Hepatocyte (in vitro differentiated cells): ENCODE results near the gene CYP3A7. TPM values are rescaled to one million over a fixed set of nuclear protein-coding genes. Genes with fewer than 3 reads are reported as not detected.

Source experiments
- DNase-seq: peaks from one replicate; pipeline ENCODE4 v3.0.0-alpha.2; 2016; ENCODE audit warnings: low spot score
- H2AFZ ChIP-seq: fragments of 200-600 bp; sonication (generic); 2 replicates; pipeline ENCODE4 v1.6.0; 2016; ENCODE audit warnings: antibody characterized with exemption, mild to moderate bottlenecking
- H3K27ac ChIP-seq: fragments of 200-600 bp; sonication (generic); 2 replicates; pipeline ENCODE4 v1.5.1; 2016; ENCODE audit warnings: mild to moderate bottlenecking
- H3K27me3 ChIP-seq: fragments of 200-600 bp; sonication (generic); 2 replicates; pipeline ENCODE4 v1.6.1; 2016
- H3K36me3 ChIP-seq: fragments of 200-600 bp; sonication (generic); replicated peaks from 2 replicates; pipeline ENCODE4 v1.5.1; 2016; ENCODE audit warnings: low read depth; ENCODE audit not compliant: insufficient read depth
- H3K4me1 ChIP-seq: fragments of 200-600 bp; sonication (generic); 2 replicates; pipeline ENCODE4 v1.5.1; 2016; ENCODE audit warnings: mild to moderate bottlenecking, moderate library complexity; ENCODE audit not compliant: insufficient read depth
- H3K4me2 ChIP-seq: fragments of 200-600 bp; sonication (generic); 2 replicates; pipeline ENCODE4 v1.6.0; 2016
- H3K4me3 ChIP-seq: fragments of 200-600 bp; sonication (generic); 2 replicates; pipeline ENCODE4 v1.5.1; 2016; ENCODE audit warnings: mild to moderate bottlenecking
- H3K79me2 ChIP-seq: fragments of 200-600 bp; sonication (generic); 2 replicates; pipeline ENCODE4 v1.6.0; 2017; ENCODE audit warnings: mild to moderate bottlenecking
- H3K9me2 ChIP-seq: fragments of 200-600 bp; sonication (generic); replicated peaks from 2 replicates; pipeline ENCODE4 v1.6.0; 2017; ENCODE audit warnings: mild to moderate bottlenecking; ENCODE audit not compliant: insufficient read depth
- H3K9me3 ChIP-seq: fragments of 200-600 bp; sonication (generic); 2 replicates; pipeline ENCODE4 v1.5.1; 2016; ENCODE audit warnings: low read depth, mild to moderate bottlenecking
- H4K20me1 ChIP-seq: fragments of 200-600 bp; sonication (generic); 2 replicates; pipeline ENCODE4 v1.6.0; 2016; ENCODE audit warnings: mild to moderate bottlenecking; ENCODE audit not compliant: insufficient read depth, poor library complexity, severe bottlenecking
- EZH2 ChIP-seq: fragments of 200-600 bp; sonication (generic); IDR thresholded peaks from 2 replicates; pipeline ENCODE4 v1.6.1; 2016; ENCODE audit warnings: antibody characterized with exemption, mild to moderate bottlenecking, borderline replicate concordance
- EZH2phosphoT487 ChIP-seq: fragments of 200-600 bp; sonication (generic); IDR thresholded peaks from one replicate; pipeline ENCODE4 v1.6.1; 2018; ENCODE audit warnings: antibody characterized with exemption, mild to moderate bottlenecking, low read depth, moderate library complexity; ENCODE audit not compliant: unreplicated experiment, severe bottlenecking
- WGBS: methylation state at CpG from one replicate; pipeline ENCODE4 v1.1.6; 2016; ENCODE audit warnings: low lambda C conversion rate; ENCODE audit errors: missing lambda C conversion rate; 5-methylcytosine and 5-hydroxymethylcytosine counted together
- polyA plus RNA-seq: library from polyadenylated mRNA; unstranded; fragments of >200 nt; fragmentation: Nextera tagmentation; extraction: Ambion mirVana; gene quantifications from 2 replicates; pipeline ENCODE4 v1.2.1, GENCODE V29; 2016
- total RNA-seq: library from RNA; depleted of rRNA; stranded (reverse); fragments of >200 nt; gene quantifications from 2 replicates; pipeline ENCODE4 v1.2.3, GENCODE V29; 2014
- TF ChIP-seq, protein P1 (sequence below): fragments of 200-600 bp; sonication (generic); IDR thresholded peaks from 2 replicates; pipeline ENCODE4 v1.5.1; 2016; ENCODE audit warnings: antibody characterized with exemption, mild to moderate bottlenecking; ENCODE audit not compliant: poor library complexity

The CYP3A7 gene
- total RNA-seq (770 and 803 TPM in 2 replicates), polyA plus RNA-seq (311 and 444 TPM in 2 replicates)

DNA sequence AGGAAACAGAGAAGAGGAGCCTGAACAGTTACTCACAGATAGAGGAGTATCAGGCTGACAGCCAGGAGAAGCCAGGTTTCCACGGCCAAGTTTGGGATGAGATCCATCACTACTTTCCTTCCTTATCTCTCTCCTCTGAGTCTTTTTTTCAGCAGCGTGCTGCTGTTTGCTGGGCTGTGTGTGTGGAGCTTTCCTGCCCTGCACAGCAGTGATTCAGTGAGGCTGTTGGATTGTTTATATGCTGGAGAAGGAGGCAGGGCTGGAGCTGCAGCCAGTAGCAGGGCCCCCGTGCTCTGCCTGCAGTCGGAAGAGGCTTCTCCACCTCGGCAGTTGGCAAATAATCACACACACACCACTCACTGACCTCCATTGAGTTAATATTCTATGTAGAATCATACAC, at the start of gene CYP3A7:
Gene CYP3A7 (minus strand): TSS at position 210 of the 400 bp plus-strand sequence. CDS start 103 bp downstream, at position 107.
- H3K27ac ChIP-seq, result peak within 1 kb of the TSS; percentile 37
- no peaks in the 10 kb centered on the region for H4K20me1 ChIP-seq
- no peak within 1 kb of the TSS for H3K4me3 ChIP-seq
- no peak within 1 kb of the TSS for H2AFZ ChIP-seq
- DNase-seq, result peak; percentile 40
- H3K9me3 ChIP-seq, result no peaks in the 10 kb centered on the region
- peaks cover 16% of the 10 kb centered on the region for H3K4me1 ChIP-seq
- TF ChIP-seq, protein P1, sequence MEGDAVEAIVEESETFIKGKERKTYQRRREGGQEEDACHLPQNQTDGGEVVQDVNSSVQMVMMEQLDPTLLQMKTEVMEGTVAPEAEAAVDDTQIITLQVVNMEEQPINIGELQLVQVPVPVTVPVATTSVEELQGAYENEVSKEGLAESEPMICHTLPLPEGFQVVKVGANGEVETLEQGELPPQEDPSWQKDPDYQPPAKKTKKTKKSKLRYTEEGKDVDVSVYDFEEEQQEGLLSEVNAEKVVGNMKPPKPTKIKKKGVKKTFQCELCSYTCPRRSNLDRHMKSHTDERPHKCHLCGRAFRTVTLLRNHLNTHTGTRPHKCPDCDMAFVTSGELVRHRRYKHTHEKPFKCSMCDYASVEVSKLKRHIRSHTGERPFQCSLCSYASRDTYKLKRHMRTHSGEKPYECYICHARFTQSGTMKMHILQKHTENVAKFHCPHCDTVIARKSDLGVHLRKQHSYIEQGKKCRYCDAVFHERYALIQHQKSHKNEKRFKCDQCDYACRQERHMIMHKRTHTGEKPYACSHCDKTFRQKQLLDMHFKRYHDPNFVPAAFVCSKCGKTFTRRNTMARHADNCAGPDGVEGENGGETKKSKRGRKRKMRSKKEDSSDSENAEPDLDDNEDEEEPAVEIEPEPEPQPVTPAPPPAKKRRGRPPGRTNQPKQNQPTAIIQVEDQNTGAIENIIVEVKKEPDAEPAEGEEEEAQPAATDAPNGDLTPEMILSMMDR, result no peak
- TF ChIP-seq EZH2, result no peak
- TF ChIP-seq EZH2phosphoT487, result no peak
- H3K79me2 ChIP-seq, result no peaks in the 10 kb centered on the region
- no peaks in the 10 kb centered on the region for H3K27me3 ChIP-seq
- H3K36me3 ChIP-seq, result no peaks in the 10 kb centered on the region
- H3K9me2 ChIP-seq, result no peaks in the 10 kb centered on the region
- WGBS, result 56% methylated on average over 5 of the region's 5 CpGs
- peak within 1 kb of the TSS; percentile 42 for H3K4me2 ChIP-seq

- Histone ChIP-seq H3K4me2 (no peak within 1 kb of the TSS), H3K4me3 (no peak within 1 kb of the TSS), H3K27ac (peak within 1 kb of the TSS; percentile 2)
These were observed 49.0 kb upstream of the CYP3A7 start, which contains the start of gene CYP3A4 for GRCh38 chr7:99784007-99784406. Gene CYP3A4, minus strand, starts transcription at chr7:99784184. Its CDS starts 103 bp downstream, at chr7:99784081.

GRCh38 chr7:99782012-99782953, 47.3 kb upstream of the CYP3A7 start:
- Histone ChIP-seq H3K27me3 (no peaks in the 10 kb centered on the region), H3K4me3 (no peak overlapping the region), H3K79me2 (no peaks in the 10 kb centered on the region), H3K27ac (peak overlapping the region; percentile 11), H2AFZ (no peak overlapping the region), H3K36me3 (no peaks in the 10 kb centered on the region), H3K4me2 (no peak overlapping the region), H3K4me1 (peaks cover 5% of the 10 kb centered on the region), H3K9me2 (no peaks in the 10 kb centered on the region), H4K20me1 (no peaks in the 10 kb centered on the region), H3K9me3 (no peaks in the 10 kb centered on the region)
- 69% methylated on average over 5 of the region's 5 CpGs for WGBS
- no peak for DNase-seq
- TF ChIP-seq EZH2 (no peak), EZH2phosphoT487 (no peak)
- TF ChIP-seq, protein P1, result no peak

More at GRCh38 chr7:99784007-99784406, 49.0 kb upstream of the CYP3A7 start, which contains the start of gene CYP3A4:
- H3K27me3 ChIP-seq, result no peaks in the 10 kb centered on the region
- H3K36me3 ChIP-seq, result no peaks in the 10 kb centered on the region
- peaks cover 5% of the 10 kb centered on the region for H3K4me1 ChIP-seq
- H2AFZ ChIP-seq, result no peak within 1 kb of the TSS
- no peaks in the 10 kb centered on the region for H3K79me2 ChIP-seq
- no peaks in the 10 kb centered on the region for H4K20me1 ChIP-seq
- no peaks in the 10 kb centered on the region for H3K9me2 ChIP-seq
- TF ChIP-seq EZH2phosphoT487 (no peak), EZH2 (no peak)
- TF ChIP-seq, protein P1, result no peak
- no peak for DNase-seq
- H3K9me3 ChIP-seq, result no peaks in the 10 kb centered on the region
